Upper lobe of left lung (tissue), 4 donors: ENCODE results near the gene SMARCB1.

Source experiments
- CTCF ChIP-seq, 6 experiments: fragments of 450-650 bp in 4 of 6; fragments of 200-600 bp in 2 of 6; sonication (generic) in 2 of 6; IDR thresholded peaks; one replicate each; pipeline ENCODE4 v1.5.1; 2016 to 2019; ENCODE audit warnings: antibody characterized with exemption in 6 of 6
- POLR2A ChIP-seq, 4 donors: fragments of 450-650 bp; IDR thresholded peaks; one replicate each; pipeline ENCODE4 v1.5.1; 2016 to 2017; ENCODE audit warnings: antibody characterized with exemption in 4 of 4, mild to moderate bottlenecking in 2 of 4

- TF ChIP-seq CTCF (IDR thresholded peaks at IDR 0.05) (no peak), POLR2A (IDR thresholded peaks at IDR 0.05) (no peak)
Observed at GRCh38 chr22:23789121-23789520, 2.4 kb downstream of the SMARCB1 start.
